Bronchial epithelial cell (primary cell): ENCODE data around the gene LMO2. TPM values are rescaled to one million over a fixed set of nuclear protein-coding genes. Genes with fewer than 3 reads are reported as not detected.

Experiments
- DNase-seq: peaks from one replicate; pipeline ENCODE4 v3.0.0-alpha.2; 2010; ENCODE audit warnings: low read depth
- FAIRE-seq: peaks from 2 replicates; lab custom pipeline; 2011; peaks lifted over from hg19 to GRCh38; lab: Jason Lieb, UNC
- H3K27me3 ChIP-seq: 2 replicates; pipeline ENCODE4 v1.5.1; 2011; ENCODE audit warnings: low read length; ENCODE audit not compliant: control insufficient read depth, insufficient read depth
- H3K36me3 ChIP-seq: 2 replicates; pipeline ENCODE4 v1.5.1; 2011; ENCODE audit warnings: low read length; ENCODE audit not compliant: control insufficient read depth, insufficient read depth
- H3K4me3 ChIP-seq: 2 replicates; pipeline ENCODE4 v1.5.1; 2011; ENCODE audit warnings: mild to moderate bottlenecking, low read depth, low read length, control low read depth
- total RNA-seq: library from RNA; depleted of rRNA; stranded (reverse); fragments of >200 nt; gene quantifications from 2 replicates; pipeline ENCODE4 v1.2.1, GENCODE V29; 2014
- TF ChIP-seq, protein P1 (sequence below): IDR thresholded peaks from 2 replicates; pipeline ENCODE4 v1.5.1; 2011; ENCODE audit warnings: mild to moderate bottlenecking, moderate library complexity, low read length, control low read depth, inconsistent platforms; ENCODE audit not compliant: insufficient read depth, severe bottlenecking

LMO2 gene
- total RNA-seq, 1 donor from 2014 or later = 1.1 TPM

- no peak for DNase-seq
- no peak for FAIRE-seq
- TF ChIP-seq, protein P1, sequence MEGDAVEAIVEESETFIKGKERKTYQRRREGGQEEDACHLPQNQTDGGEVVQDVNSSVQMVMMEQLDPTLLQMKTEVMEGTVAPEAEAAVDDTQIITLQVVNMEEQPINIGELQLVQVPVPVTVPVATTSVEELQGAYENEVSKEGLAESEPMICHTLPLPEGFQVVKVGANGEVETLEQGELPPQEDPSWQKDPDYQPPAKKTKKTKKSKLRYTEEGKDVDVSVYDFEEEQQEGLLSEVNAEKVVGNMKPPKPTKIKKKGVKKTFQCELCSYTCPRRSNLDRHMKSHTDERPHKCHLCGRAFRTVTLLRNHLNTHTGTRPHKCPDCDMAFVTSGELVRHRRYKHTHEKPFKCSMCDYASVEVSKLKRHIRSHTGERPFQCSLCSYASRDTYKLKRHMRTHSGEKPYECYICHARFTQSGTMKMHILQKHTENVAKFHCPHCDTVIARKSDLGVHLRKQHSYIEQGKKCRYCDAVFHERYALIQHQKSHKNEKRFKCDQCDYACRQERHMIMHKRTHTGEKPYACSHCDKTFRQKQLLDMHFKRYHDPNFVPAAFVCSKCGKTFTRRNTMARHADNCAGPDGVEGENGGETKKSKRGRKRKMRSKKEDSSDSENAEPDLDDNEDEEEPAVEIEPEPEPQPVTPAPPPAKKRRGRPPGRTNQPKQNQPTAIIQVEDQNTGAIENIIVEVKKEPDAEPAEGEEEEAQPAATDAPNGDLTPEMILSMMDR = no peak
- Histone ChIP-seq H3K27me3 (peaks cover 11% of the 10 kb centered on the region), H3K36me3 (no peaks in the 10 kb centered on the region), H3K4me3 (no peak overlapping the region)
Observed at GRCh38 chr11:33863418-33864172, 28.3 kb downstream of the LMO2 start.

DNA sequence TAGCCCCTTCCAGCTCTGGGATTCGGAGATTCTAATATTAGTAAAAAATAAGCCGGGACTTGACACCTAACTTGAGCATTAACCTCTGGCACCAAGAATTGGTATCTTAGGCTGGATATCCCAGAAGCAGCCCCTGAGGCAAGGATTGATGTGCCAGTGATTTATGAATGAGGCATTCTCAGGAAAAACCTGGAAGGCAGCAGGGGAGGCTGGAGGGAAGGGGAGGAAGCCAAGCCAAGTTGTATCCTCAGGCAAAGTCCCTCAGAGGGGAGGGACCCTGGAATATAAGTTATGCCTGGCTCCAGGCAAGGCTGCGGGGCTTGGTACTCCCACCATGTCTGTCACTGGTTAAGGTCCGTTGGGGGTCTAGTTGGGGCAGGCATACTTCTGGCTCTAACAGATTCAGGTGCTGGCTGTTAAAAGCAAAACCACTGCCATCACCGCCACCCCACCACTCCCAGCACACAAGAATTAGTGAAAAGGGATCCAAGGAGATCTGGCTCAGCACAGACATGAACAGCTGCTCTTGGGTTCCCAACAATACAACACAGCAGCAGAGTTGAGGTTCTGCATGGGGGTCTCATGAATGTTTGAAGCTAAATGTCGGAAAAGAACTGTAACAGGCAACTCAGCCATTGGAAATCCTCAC lies 29.8 kb downstream of the LMO2 start:
- H3K4me3 ChIP-seq = no peak overlapping the region
- no peak for FAIRE-seq
- no peak for DNase-seq
- TF ChIP-seq, protein P1 = no peak
- H3K27me3 ChIP-seq = peaks cover 7% of the 10 kb centered on the region
- no peaks in the 10 kb centered on the region for H3K36me3 ChIP-seq

GRCh38 chr11:33861386-33861785 lies 30.5 kb downstream of the LMO2 start:
- no peaks in the 10 kb centered on the region for H3K36me3 ChIP-seq
- peaks cover 7% of the 10 kb centered on the region for H3K27me3 ChIP-seq
- H3K4me3 ChIP-seq = no peak overlapping the region
- DNase-seq (no peak), FAIRE-seq (no peak)
- TF ChIP-seq, protein P1 = no peak

GRCh38 chr11:33860926-33861325 lies 30.9 kb downstream of the LMO2 start:
- no peaks in the 10 kb centered on the region for H3K36me3 ChIP-seq
- peak; percentile 52 for FAIRE-seq
- peaks cover 7% of the 10 kb centered on the region for H3K27me3 ChIP-seq
- TF ChIP-seq, protein P1 = no peak
- no peak overlapping the region for H3K4me3 ChIP-seq
- no peak for DNase-seq

GRCh38 chr11:33859306-33859705 lies 32.6 kb downstream of the LMO2 start:
- Histone ChIP-seq H3K4me3 (no peak overlapping the region), H3K36me3 (no peaks in the 10 kb centered on the region), H3K27me3 (peaks cover 6% of the 10 kb centered on the region)
- TF ChIP-seq, protein P1 = no peak
- no peak for FAIRE-seq
- no peak for DNase-seq
